ENCODE results near the gene SH3RF3. TPM values are rescaled to one million over a fixed set of nuclear protein-coding genes. Genes with fewer than 3 reads are reported as not detected.

SH3RF3 gene
- total and polyA plus RNA-seq, 10 of the 15 experiments (the other 5 are each of a cell fraction or from before 2014, with no cell fraction given) = 0.08 to 8.8 (median 2.3) TPM

DNA sequence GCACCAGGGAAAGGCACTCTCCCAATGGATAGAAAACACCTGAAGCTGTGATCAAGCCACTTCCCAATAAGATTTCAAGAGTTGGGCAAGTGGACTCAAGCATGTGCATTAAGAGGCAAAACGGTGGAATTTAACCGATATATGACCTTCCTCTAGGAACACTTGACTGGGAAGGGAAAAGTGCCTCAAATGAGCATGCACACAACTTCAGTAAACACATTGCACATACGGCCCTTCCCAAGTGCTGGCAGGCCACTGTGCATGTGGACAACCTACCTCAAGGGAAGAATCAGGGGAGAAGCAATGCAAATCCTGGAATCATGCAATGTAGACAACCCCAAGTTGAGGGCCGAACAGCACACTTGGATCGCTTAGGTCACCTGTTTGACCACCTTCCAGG is 23.9 kb upstream of the SH3RF3 start:
- ChIA-PET CTCF (no interaction called here), SMC1A (ENCODE audit: uncharacterized antibody, unreplicated experiment) (no interaction called here), POLR2A (no interaction called here), RAD21 (ENCODE audit: unreplicated experiment) (no interaction called here)
- Histone ChIP-seq H4K20me1 (ENCODE audit: control insufficient read depth, insufficient read depth) (no peaks in the 10 kb centered on the region), H3K27ac (ENCODE audit: control insufficient read depth, insufficient read depth) (no peak overlapping the region), H3K9ac (ENCODE audit: control insufficient read depth, insufficient read depth, low read length) (no peak overlapping the region), H3K4me1 (ENCODE audit: control insufficient read depth, insufficient read depth, low read length) (no peaks in the 10 kb centered on the region), H2AFZ (ENCODE audit: control insufficient read depth, low read depth, low read length) (no peak overlapping the region), H3K79me2 (ENCODE audit: control insufficient read depth, insufficient read depth, low read length) (no peaks in the 10 kb centered on the region), H3K9me3 (replicated peaks; ENCODE audit: control insufficient read depth, insufficient read depth, low read length) (no peaks in the 10 kb centered on the region), H3K4me2 (ENCODE audit: control insufficient read depth, insufficient read depth) (no peak overlapping the region), H3K4me3 (no peak overlapping the region), H3K36me3 (ENCODE audit: control insufficient read depth in 2 of 2, insufficient read depth in 2 of 2, low read length in 1 of 2) (no peaks in the 10 kb centered on the region), H3K27me3 (replicated peaks in 1 of 2; ENCODE audit: control insufficient read depth in 2 of 2, insufficient read depth in 2 of 2, low read length in 1 of 2) (no peaks in the 10 kb centered on the region; a peak in 2 of 4 replicates)
- ATAC-seq (no peak), FAIRE-seq (no peak), DNase-seq (ENCODE audit: low read depth, low spot score) (no peak)
- TF ChIP-seq SRF (IDR thresholded peaks at IDR 0.05; ENCODE audit: low read depth in 2 of 2, low read length in 2 of 2) = no peak
- no peak for TF ChIP-seq EGR1 (IDR thresholded peaks at IDR 0.05; ENCODE audit: borderline replicate concordance in 1 of 2, low read depth in 2 of 2, low read length in 2 of 2)
- TF ChIP-seq, protein P1, sequence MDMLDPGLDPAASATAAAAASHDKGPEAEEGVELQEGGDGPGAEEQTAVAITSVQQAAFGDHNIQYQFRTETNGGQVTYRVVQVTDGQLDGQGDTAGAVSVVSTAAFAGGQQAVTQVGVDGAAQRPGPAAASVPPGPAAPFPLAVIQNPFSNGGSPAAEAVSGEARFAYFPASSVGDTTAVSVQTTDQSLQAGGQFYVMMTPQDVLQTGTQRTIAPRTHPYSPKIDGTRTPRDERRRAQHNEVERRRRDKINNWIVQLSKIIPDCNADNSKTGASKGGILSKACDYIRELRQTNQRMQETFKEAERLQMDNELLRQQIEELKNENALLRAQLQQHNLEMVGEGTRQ (IDR thresholded peaks at IDR 0.05; ENCODE audit: borderline replicate concordance, low read depth, low read length) = no peak
- TF ChIP-seq HCFC1 (IDR thresholded peaks at IDR 0.05; ENCODE audit: low read length) = no peak
- TF ChIP-seq TBL1XR1 (IDR thresholded peaks at IDR 0.05; ENCODE audit: low read depth, low read length) = no peak
- TF ChIP-seq ASH2L (IDR thresholded peaks at IDR 0.05; ENCODE audit: borderline replicate concordance, low read depth) = no peak
- no peak for TF ChIP-seq WRNIP1 (IDR thresholded peaks at IDR 0.05; ENCODE audit: borderline replicate concordance, low read depth, low read length)
- intact Hi-C loops (cut with micrococcal nuclease; ENCODE audit: unreplicated experiment) = no loop called here
- WGBS (ENCODE audit: insufficient coverage, insufficient replicate concordance, low lambda C conversion rate, missing lambda C conversion rate) = 64% methylated on average over 5 of the region's 5 CpGs
- no TSS peak for BruUV-seq (replicated peaks)
- in situ Hi-C loops (cut with MboI) = no loop called here

DNA sequence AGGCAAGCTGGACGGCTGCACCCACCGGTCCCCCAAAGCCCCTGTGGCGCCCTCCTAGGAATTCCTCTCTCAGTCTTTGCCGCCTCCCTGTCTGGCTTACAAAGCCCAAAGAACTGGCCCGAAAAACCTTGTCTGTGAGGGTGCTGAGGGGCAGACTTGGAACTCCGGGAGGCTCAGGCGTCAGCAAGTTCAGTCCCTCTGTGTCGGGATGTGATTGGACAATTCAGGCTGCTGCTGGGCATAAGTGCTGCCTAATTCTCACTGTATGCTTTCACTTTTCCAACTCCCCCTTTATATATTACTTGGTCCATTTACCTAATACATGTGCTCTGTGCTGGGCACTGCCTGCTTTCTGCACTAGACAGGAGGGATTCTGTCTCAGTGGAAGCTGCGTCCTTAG is 20.3 kb upstream of the SH3RF3 start:
- no peak for ATAC-seq
- Histone ChIP-seq H3K27me3 (replicated peaks in 1 of 2; ENCODE audit: control insufficient read depth in 2 of 2, insufficient read depth in 2 of 2, low read length in 1 of 2) (no peaks in the 10 kb centered on the region; a peak in 2 of 4 replicates), H3K4me3 (no peak overlapping the region), H3K4me2 (ENCODE audit: control insufficient read depth, insufficient read depth) (no peak overlapping the region), H4K20me1 (ENCODE audit: control insufficient read depth, insufficient read depth) (no peaks in the 10 kb centered on the region), H2AFZ (ENCODE audit: control insufficient read depth, low read depth, low read length) (no peak overlapping the region), H3K9ac (ENCODE audit: control insufficient read depth, insufficient read depth, low read length) (no peak overlapping the region), H3K79me2 (ENCODE audit: control insufficient read depth, insufficient read depth, low read length) (no peaks in the 10 kb centered on the region), H3K36me3 (ENCODE audit: control insufficient read depth in 2 of 2, insufficient read depth in 2 of 2, low read length in 1 of 2) (no peaks in the 10 kb centered on the region), H3K4me1 (ENCODE audit: control insufficient read depth, insufficient read depth, low read length) (no peaks in the 10 kb centered on the region), H3K9me3 (replicated peaks; ENCODE audit: control insufficient read depth, insufficient read depth, low read length) (no peaks in the 10 kb centered on the region), H3K27ac (ENCODE audit: control insufficient read depth, insufficient read depth) (no peak overlapping the region)
- in situ Hi-C loops (cut with MboI) = no loop called here
- ChIA-PET CTCF (no interaction called here), RAD21 (ENCODE audit: unreplicated experiment) (no interaction called here), POLR2A (no interaction called here), SMC1A (ENCODE audit: uncharacterized antibody, unreplicated experiment) (no interaction called here)
- BruUV-seq (replicated peaks) = no TSS peak
- no peak for DNase-seq (ENCODE audit: low read depth, low spot score)
- intact Hi-C loops (cut with micrococcal nuclease; ENCODE audit: unreplicated experiment) = no loop called here
- no peak for FAIRE-seq
- 69% methylated on average over 9 of the region's 9 CpGs for WGBS (ENCODE audit: insufficient coverage, insufficient replicate concordance, low lambda C conversion rate, missing lambda C conversion rate)
- TF ChIP-seq, protein P2, sequence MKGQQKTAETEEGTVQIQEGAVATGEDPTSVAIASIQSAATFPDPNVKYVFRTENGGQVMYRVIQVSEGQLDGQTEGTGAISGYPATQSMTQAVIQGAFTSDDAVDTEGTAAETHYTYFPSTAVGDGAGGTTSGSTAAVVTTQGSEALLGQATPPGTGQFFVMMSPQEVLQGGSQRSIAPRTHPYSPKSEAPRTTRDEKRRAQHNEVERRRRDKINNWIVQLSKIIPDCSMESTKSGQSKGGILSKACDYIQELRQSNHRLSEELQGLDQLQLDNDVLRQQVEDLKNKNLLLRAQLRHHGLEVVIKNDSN (IDR thresholded peaks at IDR 0.05; ENCODE audit: borderline replicate concordance, extremely low read length, insufficient read depth, low read depth, low read length) = no peak
- TF ChIP-seq CEBPB (IDR thresholded peaks at IDR 0.05; ENCODE audit: borderline replicate concordance in 1 of 2, low read depth in 2 of 2, low read length in 2 of 2) (no peak), TCF3 (IDR thresholded peaks at IDR 0.05; ENCODE audit: borderline replicate concordance, insufficient read depth, low read depth, low read length) (no peak)
- TF ChIP-seq, protein P3, sequence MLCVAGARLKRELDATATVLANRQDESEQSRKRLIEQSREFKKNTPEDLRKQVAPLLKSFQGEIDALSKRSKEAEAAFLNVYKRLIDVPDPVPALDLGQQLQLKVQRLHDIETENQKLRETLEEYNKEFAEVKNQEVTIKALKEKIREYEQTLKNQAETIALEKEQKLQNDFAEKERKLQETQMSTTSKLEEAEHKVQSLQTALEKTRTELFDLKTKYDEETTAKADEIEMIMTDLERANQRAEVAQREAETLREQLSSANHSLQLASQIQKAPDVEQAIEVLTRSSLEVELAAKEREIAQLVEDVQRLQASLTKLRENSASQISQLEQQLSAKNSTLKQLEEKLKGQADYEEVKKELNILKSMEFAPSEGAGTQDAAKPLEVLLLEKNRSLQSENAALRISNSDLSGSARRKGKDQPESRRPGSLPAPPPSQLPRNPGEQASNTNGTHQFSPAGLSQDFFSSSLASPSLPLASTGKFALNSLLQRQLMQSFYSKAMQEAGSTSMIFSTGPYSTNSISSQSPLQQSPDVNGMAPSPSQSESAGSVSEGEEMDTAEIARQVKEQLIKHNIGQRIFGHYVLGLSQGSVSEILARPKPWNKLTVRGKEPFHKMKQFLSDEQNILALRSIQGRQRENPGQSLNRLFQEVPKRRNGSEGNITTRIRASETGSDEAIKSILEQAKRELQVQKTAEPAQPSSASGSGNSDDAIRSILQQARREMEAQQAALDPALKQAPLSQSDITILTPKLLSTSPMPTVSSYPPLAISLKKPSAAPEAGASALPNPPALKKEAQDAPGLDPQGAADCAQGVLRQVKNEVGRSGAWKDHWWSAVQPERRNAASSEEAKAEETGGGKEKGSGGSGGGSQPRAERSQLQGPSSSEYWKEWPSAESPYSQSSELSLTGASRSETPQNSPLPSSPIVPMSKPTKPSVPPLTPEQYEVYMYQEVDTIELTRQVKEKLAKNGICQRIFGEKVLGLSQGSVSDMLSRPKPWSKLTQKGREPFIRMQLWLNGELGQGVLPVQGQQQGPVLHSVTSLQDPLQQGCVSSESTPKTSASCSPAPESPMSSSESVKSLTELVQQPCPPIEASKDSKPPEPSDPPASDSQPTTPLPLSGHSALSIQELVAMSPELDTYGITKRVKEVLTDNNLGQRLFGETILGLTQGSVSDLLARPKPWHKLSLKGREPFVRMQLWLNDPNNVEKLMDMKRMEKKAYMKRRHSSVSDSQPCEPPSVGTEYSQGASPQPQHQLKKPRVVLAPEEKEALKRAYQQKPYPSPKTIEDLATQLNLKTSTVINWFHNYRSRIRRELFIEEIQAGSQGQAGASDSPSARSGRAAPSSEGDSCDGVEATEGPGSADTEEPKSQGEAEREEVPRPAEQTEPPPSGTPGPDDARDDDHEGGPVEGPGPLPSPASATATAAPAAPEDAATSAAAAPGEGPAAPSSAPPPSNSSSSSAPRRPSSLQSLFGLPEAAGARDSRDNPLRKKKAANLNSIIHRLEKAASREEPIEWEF (IDR thresholded peaks at IDR 0.05; ENCODE audit: insufficient replicate concordance, low read depth, low read length) = no peak

Measured in GM12878 (cell line).